ENCODE results near the gene ROCK2. TPM values are rescaled to one million over a fixed set of nuclear protein-coding genes. Genes with fewer than 3 reads are reported as not detected.

Gene ROCK2
- total and polyA plus RNA-seq, 9 of the 15 experiments (the other 6 are each of a cell fraction or from before 2014, with no cell fraction given): 4.9 to 30.6 (median 14.3) TPM

DNA sequence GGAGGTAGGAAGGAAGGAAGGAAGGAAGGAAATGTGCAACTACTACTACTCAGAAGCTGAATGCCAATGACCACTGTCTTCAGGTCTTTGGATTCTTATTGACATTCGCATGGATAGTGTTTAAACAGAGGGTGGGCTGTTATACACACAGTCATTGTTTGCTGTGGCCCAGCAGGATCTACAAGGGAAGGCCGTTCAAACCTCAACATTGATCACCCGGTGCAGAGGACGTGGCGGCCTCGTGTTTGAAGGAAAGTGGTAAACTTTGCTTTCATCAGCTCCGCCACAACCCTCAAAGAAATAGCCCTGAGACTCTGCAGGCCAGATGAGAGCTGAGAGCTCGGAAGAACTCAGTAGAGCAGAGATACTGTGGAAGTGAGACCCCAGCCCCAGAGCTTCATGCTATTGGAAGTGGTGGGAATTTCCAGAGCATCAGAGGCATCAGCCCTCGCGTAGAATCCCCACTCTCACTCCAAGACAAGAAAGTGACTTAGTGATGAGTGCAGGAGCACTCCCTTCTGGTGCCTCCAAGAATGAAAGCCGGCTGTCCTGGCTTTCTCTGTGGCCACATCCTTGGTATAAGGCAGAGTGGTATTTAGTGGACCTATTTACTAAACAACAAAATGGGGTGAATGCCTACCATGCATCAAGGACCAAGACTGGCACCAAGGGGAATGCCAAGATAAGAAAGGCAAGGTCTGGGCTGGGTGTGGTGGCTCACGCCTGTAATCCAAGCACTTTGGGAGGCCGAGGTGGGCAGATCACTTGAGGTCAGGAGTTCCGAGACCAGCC, 10.1 kb upstream of the ROCK2 start (continued):
- TF ChIP-seq GTF2B (IDR thresholded peaks at IDR 0.05; ENCODE audit: extremely low read depth, insufficient read length): no peak
- TF ChIP-seq NR2C2 (CRISPR knock-in tag; IDR thresholded peaks at IDR 0.05): no peak
- no peak for TF ChIP-seq NR2C2 (tag; IDR thresholded peaks at IDR 0.05)
- no peak for TF ChIP-seq SMAD2 (IDR thresholded peaks at IDR 0.05; ENCODE audit: low read depth, low read length)
- no peak for TF ChIP-seq CREB1 (IDR thresholded peaks at IDR 0.05)
- TF ChIP-seq CREB1 (CRISPR knock-in tag; IDR thresholded peaks at IDR 0.05): no peak
- TF ChIP-seq RFX1 (IDR thresholded peaks at IDR 0.05): no peak

DNA sequence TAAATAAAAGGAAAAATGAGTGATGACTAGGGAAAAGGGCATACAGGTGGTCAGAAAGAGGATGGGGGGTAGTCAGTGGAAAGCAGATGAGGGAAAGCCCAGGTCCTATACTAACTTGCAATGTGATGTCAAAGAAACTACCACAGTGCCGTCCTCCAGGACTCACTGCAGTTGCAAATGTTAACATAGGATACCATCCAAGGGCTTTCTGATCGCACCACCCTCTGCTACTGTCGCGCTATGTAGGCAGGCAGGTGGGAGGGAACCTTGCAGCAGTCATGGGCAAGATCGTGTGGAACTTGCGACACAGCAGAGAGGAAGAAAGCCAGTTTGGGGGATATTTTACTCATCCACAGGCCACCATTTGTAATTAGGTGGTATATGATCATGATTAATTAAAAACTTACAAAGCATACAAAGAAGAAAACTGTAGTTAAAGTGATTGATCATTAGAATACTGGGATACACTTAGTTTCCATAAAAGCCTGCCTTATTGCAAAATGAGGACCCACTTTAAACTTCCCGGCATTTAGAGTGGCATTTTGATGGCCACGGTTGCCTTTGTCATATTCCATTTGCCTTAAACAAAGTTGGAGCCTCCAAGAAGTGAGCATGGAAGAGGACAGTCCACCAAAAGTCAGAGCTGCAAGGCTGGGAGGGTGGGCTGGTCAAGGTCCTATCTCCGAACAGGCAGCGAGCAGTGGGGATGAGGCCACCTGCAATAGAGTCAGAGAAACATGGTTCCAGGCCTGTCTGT, 8.5 kb upstream of the ROCK2 start:
- H3K79me2 ChIP-seq (ENCODE audit: control insufficient read depth, insufficient read depth, low read length): no peaks in the 10 kb centered on the region
- WGBS (ENCODE audit: insufficient coverage, low coverage, missing lambda C conversion rate): 59% methylated on average over 10 of the region's 10 CpGs
- in situ Hi-C loops (cut with MboI) (no loop called here), intact Hi-C loops (cut with micrococcal nuclease) (no loop called here)
- no peaks in the 10 kb centered on the region for H3K9me1 ChIP-seq (ENCODE audit: control insufficient read depth, insufficient read depth, low read length)
- FAIRE-seq: no peak
- no TSS peak for BruUV-seq (replicated peaks)
- peaks cover 0 to 2% of the 10 kb centered on the region in 2 experiments; a peak in 1 of 5 replicates for H3K4me1 ChIP-seq (replicated peaks in 1 of 2; ENCODE audit: control insufficient read depth in 2 of 2, insufficient read depth in 2 of 2, low read length in 2 of 2)
- no peak for TF ChIP-seq TSC22D4 (tag; IDR thresholded peaks at IDR 0.05)
- no peaks in the 10 kb centered on the region for H4K20me1 ChIP-seq (replicated peaks; ENCODE audit: control insufficient read depth, insufficient read depth, low read length)
- ChIA-PET POLR2A (no interaction called here), CTCF (ENCODE audit: low intra/inter-chr PET ratio) (no interaction called here)
- no peaks in the 10 kb centered on the region for H3K36me3 ChIP-seq (ENCODE audit: control insufficient read depth, insufficient read depth, low read length)
- no peak overlapping the region for H3K9ac ChIP-seq (ENCODE audit: insufficient read depth in 1 of 2, low read depth in 2 of 2, low read length in 2 of 2)
- no peak for DNase-seq (ENCODE audit: extremely low read depth in 1 of 4, low spot score in 3 of 4)
- no peak overlapping the region for H3K4me2 ChIP-seq (ENCODE audit: insufficient read depth, low read length)
- no peak overlapping the region for H3K27ac ChIP-seq (ENCODE audit: extremely low read depth, low read depth, low read length)
- H2AFZ ChIP-seq (ENCODE audit: low read depth, low read length): peak overlapping the region; percentile 69; the same call in 1 of the 2 replicates
- H3K4me3 ChIP-seq: no peak overlapping the region
- no peak for ATAC-seq
- H3K27me3 ChIP-seq (ENCODE audit: control insufficient read depth in 2 of 2, insufficient read depth in 2 of 2, low read length in 2 of 2): no peaks in the 10 kb centered on the region
- H3K9me3 ChIP-seq (replicated peaks; ENCODE audit: control insufficient read depth, insufficient read depth, low read depth, low read length): no peaks in the 10 kb centered on the region
